K562 (cell line): ENCODE measurements around the gene UBE2D2. TPM values are rescaled to one million over a fixed set of nuclear protein-coding genes. Genes with fewer than 3 reads are reported as not detected.

Source experiments
- DLX4 ChIP-seq: fragments of 250-450 bp; sonication (Bioruptor Pico); IDR thresholded peaks from 2 replicates; pipeline ENCODE4 v1.6.1; 2021; ENCODE audit warnings: mild to moderate bottlenecking
- MNT ChIP-seq, 2 experiments: fragments of 450-650 bp; conservative IDR thresholded peaks; 2 replicates each; pipeline ENCODE4 v1.6.1; 2017; ENCODE audit warnings: mild to moderate bottlenecking in 2 of 2, moderate library complexity in 2 of 2
- REST ChIP-seq, 2 experiments: fragments of 450-650 bp; formaldehyde crosslinking in 1 of 2; IDR thresholded peaks; 2 replicates each; pipeline versions ENCODE4 v1.4.0 to v1.6.1; 2014 to 2020; ENCODE audit warnings: mild to moderate bottlenecking in 2 of 2, borderline replicate concordance in 1 of 2, low read depth in 1 of 2
- ZNF699 ChIP-seq: fragments of 250-450 bp; sonication (Bioruptor Pico); IDR thresholded peaks from 2 replicates; pipeline ENCODE4 v1.8.0; 2021; ENCODE audit warnings: mild to moderate bottlenecking, moderate library complexity; ENCODE audit not compliant: insufficient replicate concordance
- polyA plus RNA-seq, 8 experiments: library from polyadenylated mRNA; depleted of rRNA in 4 of 8; stranded (reverse) in 5 of 8; unstranded in 3 of 8; fragments of >200 nt; fragmentation: Nextera tagmentation in 2 of 8; fragmentation: Illumina TruSeq in 1 of 8; extraction: Ambion mirVana in 2 of 8; extraction: Trizol in 1 of 8; gene quantifications; 2 replicates each; pipeline versions ENCODE4 v1.2.1 to v1.2.3, GENCODE V29; 2011 to 2014; ENCODE audit warnings: inconsistent platforms in 1 of 8, missing spikeins in 1 of 8
- total RNA-seq, 7 experiments: library from RNA; depleted of rRNA in 6 of 7; stranded (reverse); fragments of >200 nt in 6 of 7; fragmentation: Illumina TruSeq in 2 of 7; extraction: Trizol in 2 of 7; gene quantifications; 2 replicates each; pipeline versions ENCODE4 v1.2.1 to v1.2.3, GENCODE V29; 2011 to 2021; ENCODE audit warnings: low replicate concordance in 1 of 7

UBE2D2 gene
- total and polyA plus RNA-seq, 9 of the 15 experiments (the other 6 are each of a cell fraction or from before 2014, with no cell fraction given), result 53.6 to 198 (median 122) TPM

- TF ChIP-seq REST (IDR thresholded peaks at IDR 0.05; ENCODE audit: borderline replicate concordance) (no peak), REST (CRISPR knock-in tag; IDR thresholded peaks at IDR 0.05; ENCODE audit: low read depth) (no peak), DLX4 (CRISPR knock-in tag) (no peak), MNT (conservative IDR thresholded peaks at IDR 0.05) (no peak), ZNF699 (CRISPR knock-in tag) (no peak)
- TF ChIP-seq, all 486 proteins: peak for 0
These were observed 23.0 kb downstream of the UBE2D2 start (continued) for GRCh38 chr5:139584137-139584536.
